Sigmoid colon (tissue), 7 donors: ENCODE data around the gene SDHAF3. TPM values are rescaled to one million over a fixed set of nuclear protein-coding genes. Genes with fewer than 3 reads are reported as not detected.
"Not testable (repeated sequence)": the region's sequence is repeated elsewhere in the genome, so short reads cannot be mapped to it uniquely, and the experiment has no call there.

Experiments used
- DNase-seq: peaks from one replicate; pipeline ENCODE4 v3.0.0-alpha.2; 2019
- H3K27ac ChIP-seq, 4 donors: fragments of 200-600 bp; sonication (generic); one replicate each; pipeline ENCODE4 v1.5.1; 2016 to 2019; ENCODE audit warnings: mild to moderate bottlenecking in 1 of 4
- H3K27me3 ChIP-seq, 3 donors: fragments of 200-600 bp; sonication (generic); one replicate each; pipeline ENCODE4 v1.5.1; 2019; ENCODE audit warnings: mild to moderate bottlenecking in 1 of 3
- H3K36me3 ChIP-seq, 4 donors: fragments of 200-600 bp; sonication (generic); one replicate each; pipeline ENCODE4 v1.5.1; 2016 to 2019
- H3K4me1 ChIP-seq, 4 donors: fragments of 200-600 bp; sonication (generic); one replicate each; pipeline ENCODE4 v1.5.1; 2017 to 2019
- H3K4me3 ChIP-seq, 4 donors: fragments of 200-600 bp; sonication (generic); one replicate each; pipeline ENCODE4 v1.5.1; 2017 to 2019; ENCODE audit warnings: mild to moderate bottlenecking in 2 of 4, moderate library complexity in 1 of 4
- H3K9me3 ChIP-seq, 4 donors: fragments of 200-600 bp in 3 of 4; sonication (generic) in 3 of 4; one replicate each; pipeline versions ENCODE4 v1.5.1 to v1.6.1; 2013 to 2019
- CTCF ChIP-seq, 4 experiments: fragments of 450-650 bp in 3 of 4; fragments of 200-600 bp in 1 of 4; IDR thresholded peaks; one replicate each; pipeline ENCODE4 v1.5.1; 2016 to 2019; ENCODE audit warnings: antibody characterized with exemption in 4 of 4, mild to moderate bottlenecking in 3 of 4, moderate library complexity in 2 of 4
- EP300 ChIP-seq, 4 donors: sonication (generic); formaldehyde crosslinking; IDR thresholded peaks; one replicate each; pipeline ENCODE4 v1.6.1; 2017; ENCODE audit warnings: antibody characterized with exemption in 4 of 4
- POLR2A ChIP-seq, 2 donors: fragments of 450-650 bp; IDR thresholded peaks; one replicate each; pipeline ENCODE4 v1.6.1; 2016; ENCODE audit warnings: antibody characterized with exemption in 2 of 2, mild to moderate bottlenecking in 2 of 2, moderate library complexity in 2 of 2
- POLR2AphosphoS5 ChIP-seq, 4 donors: sonication (generic); formaldehyde crosslinking; IDR thresholded peaks; one replicate each; pipeline ENCODE4 v1.6.1; 2017; ENCODE audit warnings: antibody characterized with exemption in 4 of 4
- WGBS, 2 donors: extraction: QIAGEN DNeasy Blood & Tissue Kit; methylation state at CpG; one replicate each; pipeline ENCODE4 v1.1.7; 2013; 5-methylcytosine and 5-hydroxymethylcytosine counted together
- intact Hi-C: fragments of 100-400 bp; cut with DNase I; formaldehyde crosslinking; loops from one replicate; pipeline ENCODE4 v1.15.1; 2023
- polyA plus RNA-seq, 3 donors: library from polyadenylated mRNA; stranded (reverse); fragments of 200-250 nt; gene quantifications; one replicate each; pipeline ENCODE4 v1.2.3, GENCODE V29; 2013
- total RNA-seq, 4 donors: library from RNA; depleted of rRNA; stranded (reverse); fragments of >200 nt; gene quantifications; one replicate each; pipeline ENCODE4 v1.1.0, GENCODE V29; 2016
- donor health status: healthy with polysubstance abuse.
- donor health status: Bipolar disorder and iron deficiency.
- donor health status: healthy.

The SDHAF3 gene
- total and polyA plus RNA-seq, 7 donors = 3.3 to 28.4 (median 13.2) TPM

DNA sequence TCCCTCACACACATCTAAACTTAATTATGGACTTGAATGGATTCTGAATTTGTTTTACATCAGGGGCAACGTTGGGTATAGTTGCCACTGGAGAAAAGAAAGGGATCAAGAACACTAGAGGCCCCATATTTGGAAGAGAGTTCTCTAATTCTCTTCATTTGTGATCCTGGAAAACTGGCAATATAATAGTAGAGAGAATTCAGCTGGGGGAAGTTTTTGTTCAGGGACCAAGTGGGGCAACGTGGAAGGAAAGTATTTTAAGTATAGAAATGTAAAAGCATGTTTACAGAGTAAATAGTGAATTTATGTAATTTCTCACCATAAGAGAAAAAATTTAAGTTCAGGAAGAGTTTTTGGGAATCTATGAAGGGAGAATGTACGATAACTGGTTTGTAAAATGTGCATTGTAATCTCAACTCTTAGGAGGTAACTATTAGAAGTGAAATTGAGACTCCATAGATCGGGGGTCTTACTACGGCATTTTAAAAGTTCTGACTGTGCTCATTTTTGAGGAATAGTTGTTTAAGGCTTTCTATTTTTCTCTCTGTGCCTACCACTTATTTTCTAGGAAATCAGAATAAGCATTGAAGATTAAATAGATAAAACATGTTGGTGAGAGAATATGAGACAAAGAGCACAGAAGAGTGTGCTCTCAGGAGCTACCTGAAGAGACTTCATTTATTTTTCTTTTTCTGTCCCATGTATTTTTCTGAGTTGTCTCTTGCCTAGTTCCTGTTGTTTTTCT, 3.4 kb downstream of the SDHAF3 start:
- Histone ChIP-seq H3K27me3 (no peaks in the 10 kb centered on the region), H3K4me1 (peaks cover 0 to 21% (median 8%) of the 10 kb centered on the region in 4 donors), H3K4me3 (no peak overlapping the region), H3K36me3 (no peaks in the 10 kb centered on the region), H3K9me3 (no peaks in the 10 kb centered on the region), H3K27ac (no peak overlapping the region)
- DNase-seq = no peak
- intact Hi-C loops = no loop called here
- WGBS, 2 donors = 93% methylated on average over 5 of the region's 5 CpGs
- TF ChIP-seq POLR2A (IDR thresholded peaks at IDR 0.05) = no peak
- TF ChIP-seq POLR2AphosphoS5 (IDR thresholded peaks at IDR 0.05) = no peak
- TF ChIP-seq EP300 (IDR thresholded peaks at IDR 0.05) = no peak
- TF ChIP-seq CTCF (IDR thresholded peaks at IDR 0.05) = no peak

DNA sequence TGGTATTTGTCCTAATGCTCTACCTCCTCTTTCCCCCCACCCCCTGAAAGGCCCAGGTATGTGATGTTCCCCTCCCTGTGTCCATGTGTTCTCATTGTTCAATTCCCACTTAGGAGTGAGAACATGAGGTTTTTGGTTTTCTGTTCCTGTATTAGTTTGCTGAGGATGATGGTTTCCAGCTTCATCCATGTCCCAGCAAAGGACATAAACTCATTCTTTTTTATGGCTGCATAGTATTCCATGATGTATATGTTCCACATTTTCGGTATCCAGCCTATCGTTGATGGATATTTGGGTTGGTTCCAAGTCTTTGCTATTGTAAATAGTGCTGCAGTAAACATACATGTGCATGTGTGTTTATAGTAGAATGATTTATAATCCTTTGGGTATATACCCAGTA, 5.6 kb downstream of the SDHAF3 start:
- H3K4me1 ChIP-seq = peaks cover 0 to 15% (median 4%) of the 10 kb centered on the region in 4 donors
- WGBS, 2 donors = 86 to 95% methylated on average over 2 of the region's 2 CpGs
- H3K9me3 ChIP-seq, intact Hi-C loops, H3K36me3 ChIP-seq, H3K27ac ChIP-seq, H3K4me3 ChIP-seq, DNase-seq, H3K27me3 ChIP-seq: not testable (repeated sequence)

DNA sequence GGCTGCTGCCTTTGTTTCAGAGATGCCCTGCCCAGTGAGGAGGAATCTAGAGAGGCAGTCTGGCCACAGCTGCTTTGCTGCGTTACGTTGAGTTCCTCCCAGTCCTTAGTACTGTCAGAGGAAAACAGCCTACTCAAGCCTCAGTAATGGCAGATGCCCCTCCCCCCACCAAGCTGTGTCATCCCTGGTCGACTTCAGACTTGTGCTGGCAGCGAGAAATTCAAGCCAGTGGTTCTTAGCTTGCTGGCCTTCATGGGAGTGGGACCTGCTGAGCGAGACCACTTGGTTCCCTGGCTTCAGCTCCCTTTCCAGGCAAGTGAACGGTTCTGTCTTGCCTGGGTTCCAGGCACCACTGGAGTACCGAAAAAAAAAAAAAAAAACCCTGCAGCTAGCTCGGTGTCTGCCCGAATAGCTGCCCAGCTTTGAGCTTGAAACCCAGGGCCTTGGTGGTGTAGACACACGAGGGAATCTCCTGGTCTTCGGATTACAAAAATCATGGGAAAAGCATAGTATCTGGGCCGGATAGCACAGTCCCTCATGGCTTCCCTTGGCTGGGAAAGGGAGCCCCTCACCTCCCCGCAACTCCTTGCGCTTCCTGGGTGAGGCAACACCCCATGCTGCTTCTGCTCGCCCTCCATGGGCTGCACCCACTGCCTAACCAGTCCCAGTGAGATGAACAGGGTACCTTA, 9.1 kb downstream of the SDHAF3 start:
- Histone ChIP-seq H3K36me3 (no peaks in the 10 kb centered on the region), H3K4me3 (no peak overlapping the region), H3K9me3 (no peaks in the 10 kb centered on the region), H3K27ac (no peak overlapping the region), H3K4me1 (no peaks in the 10 kb centered on the region), H3K27me3 (no peaks in the 10 kb centered on the region)
- 89 to 94% methylated on average over 15 of the region's 15 CpGs for WGBS, 2 donors
- TF ChIP-seq POLR2A (IDR thresholded peaks at IDR 0.05) (no peak), CTCF (IDR thresholded peaks at IDR 0.05) (no peak), POLR2AphosphoS5 (IDR thresholded peaks at IDR 0.05) (no peak), EP300 (IDR thresholded peaks at IDR 0.05) (no peak)
- intact Hi-C loops = no loop called here
- DNase-seq = no peak

DNA sequence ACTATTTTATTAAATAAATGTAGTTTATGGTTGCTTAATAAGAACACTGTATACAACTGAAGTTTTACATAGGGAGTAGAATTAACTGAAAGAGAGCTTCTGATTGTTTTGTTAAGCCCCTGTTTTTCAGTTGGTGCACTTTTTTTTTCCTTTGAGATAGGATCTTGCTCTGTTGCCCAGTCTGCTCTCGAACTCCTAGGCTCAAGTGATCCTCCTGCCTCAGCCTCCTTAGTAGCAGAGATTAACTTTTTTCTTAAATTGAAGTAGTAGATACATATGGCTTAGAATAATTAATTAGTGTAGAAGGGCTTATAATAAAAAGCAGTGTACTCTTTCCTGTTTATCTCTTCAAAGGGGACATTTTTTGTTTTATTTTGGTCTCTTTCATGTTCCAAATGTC, 11.2 kb downstream of the SDHAF3 start:
- Histone ChIP-seq H3K36me3 (no peaks in the 10 kb centered on the region), H3K27me3 (no peaks in the 10 kb centered on the region), H3K4me1 (no peaks in the 10 kb centered on the region), H3K27ac (no peak overlapping the region), H3K4me3 (no peak overlapping the region), H3K9me3 (no peaks in the 10 kb centered on the region)
- WGBS, 2 donors = 96 to 100% methylated on average over 1 of the region's 1 CpG
- intact Hi-C loops = no loop called here
- DNase-seq = no peak
- TF ChIP-seq POLR2AphosphoS5 (IDR thresholded peaks at IDR 0.05) (no peak), CTCF (IDR thresholded peaks at IDR 0.05) (no peak), POLR2A (IDR thresholded peaks at IDR 0.05) (no peak), EP300 (IDR thresholded peaks at IDR 0.05) (no peak)

GRCh38 chr7:97130417-97131139, 13.1 kb downstream of the SDHAF3 start:
- TF ChIP-seq CTCF (IDR thresholded peaks at IDR 0.05) (no peak), POLR2A (IDR thresholded peaks at IDR 0.05) (no peak), POLR2AphosphoS5 (IDR thresholded peaks at IDR 0.05) (no peak), EP300 (IDR thresholded peaks at IDR 0.05) (no peak)
- 85 to 88% methylated on average over 6 of the region's 6 CpGs for WGBS, 2 donors
- intact Hi-C loops = no loop called here
- no peaks in the 10 kb centered on the region for H3K9me3 ChIP-seq
- no peaks in the 10 kb centered on the region for H3K36me3 ChIP-seq
- no peak overlapping the region for H3K27ac ChIP-seq
- DNase-seq = no peak
- H3K27me3 ChIP-seq = no peaks in the 10 kb centered on the region
- H3K4me1 ChIP-seq = no peaks in the 10 kb centered on the region
- H3K4me3 ChIP-seq = no peak overlapping the region
